Dermis lymphatic vessel endothelial cell (primary cell): ENCODE measurements around the gene ANKRD20A1. TPM values are rescaled to one million over a fixed set of nuclear protein-coding genes. Genes with fewer than 3 reads are reported as not detected.

Experiments used
- total RNA-seq: library from RNA; depleted of rRNA; stranded (reverse); fragments of >200 nt; gene quantifications from 2 replicates; pipeline ENCODE4 v1.2.1, GENCODE V29; 2014

Gene ANKRD20A1
- 1.8 and 2.5 TPM in 2 replicates for total RNA-seq

DNA sequence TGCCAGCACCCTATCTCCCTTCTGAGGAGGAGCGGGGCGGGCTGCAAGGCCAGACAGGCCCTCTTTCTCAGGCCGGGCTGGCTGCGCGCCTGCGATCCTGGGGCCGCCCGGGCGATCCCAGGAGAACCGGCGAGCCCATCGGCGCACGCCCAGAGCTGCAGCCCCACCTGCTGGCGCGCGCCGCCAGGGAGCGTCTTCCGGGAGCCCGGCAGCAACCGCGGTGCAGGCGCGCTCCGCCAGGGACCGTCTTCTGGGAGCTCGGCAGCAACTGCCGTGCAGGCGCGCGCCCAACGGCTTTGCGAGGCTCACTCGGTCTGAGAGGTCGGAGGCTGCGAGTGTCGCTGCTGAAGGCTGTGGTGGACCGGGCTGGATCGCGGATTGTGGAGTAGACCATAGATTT, at the start of gene ANKRD20A1:
ANKRD20A1 (plus strand) TSS at position 61 of the 400 bp plus-strand sequence. CDS start 496 bp downstream, outside the sequence.

